ENCODE data around the gene ZBTB20.
"Not testable (repeated sequence)": the region's sequence is repeated elsewhere in the genome, so short reads cannot be mapped to it uniquely, and the experiment has no call there.

ZBTB20 gene

GRCh38 chr3:114716916-114717315, 430.2 kb downstream of the ZBTB20 start:
- DNase-seq (ENCODE audit: low read depth, low spot score), result no peak

GRCh38 chr3:114716126-114716525, 431.0 kb downstream of the ZBTB20 start:
- DNase-seq (ENCODE audit: low read depth, low spot score), result no peak

- DNase-seq (ENCODE audit: low read depth, low spot score), result no peak
Observed at GRCh38 chr3:114714957-114715460, 432.1 kb downstream of the ZBTB20 start.

GRCh38 chr3:114714237-114714636, 432.9 kb downstream of the ZBTB20 start:
- no peak for DNase-seq (ENCODE audit: low read depth, low spot score)

- no peak for DNase-seq (ENCODE audit: low read depth, low spot score)
Observed at GRCh38 chr3:114712728-114713492, 434.2 kb downstream of the ZBTB20 start.

GRCh38 chr3:114711321-114711886, 435.7 kb downstream of the ZBTB20 start:
- DNase-seq (ENCODE audit: low read depth, low spot score), result no peak

GRCh38 chr3:114709102-114709501, 438.0 kb downstream of the ZBTB20 start:
- no peak for DNase-seq (ENCODE audit: low read depth, low spot score)

GRCh38 chr3:114707252-114707860, 439.7 kb downstream of the ZBTB20 start:
- DNase-seq (ENCODE audit: low read depth, low spot score), result no peak

- DNase-seq (ENCODE audit: low read depth, low spot score), result no peak
Observed at GRCh38 chr3:114706591-114707232, 440.4 kb downstream of the ZBTB20 start.

- no peak for DNase-seq (ENCODE audit: low read depth, low spot score)
Observed at GRCh38 chr3:114700637-114701234, 446.4 kb downstream of the ZBTB20 start.

- DNase-seq (ENCODE audit: low read depth, low spot score), result no peak
Observed at GRCh38 chr3:114698146-114699105, 448.7 kb downstream of the ZBTB20 start.

GRCh38 chr3:114697401-114697800, 449.7 kb downstream of the ZBTB20 start:
- DNase-seq (ENCODE audit: low read depth, low spot score), result no peak

- DNase-seq (ENCODE audit: low read depth, low spot score), result no peak
Observed at GRCh38 chr3:114694251-114694650, 452.8 kb downstream of the ZBTB20 start.

GRCh38 chr3:114691871-114692270, 455.2 kb downstream of the ZBTB20 start:
- no peak for DNase-seq (ENCODE audit: low read depth, low spot score)

- DNase-seq (ENCODE audit: low read depth, low spot score), result no peak
Observed at GRCh38 chr3:114690911-114691310, 456.2 kb downstream of the ZBTB20 start.

- no peak for DNase-seq (ENCODE audit: low read depth, low spot score)
Observed at GRCh38 chr3:114687151-114687550, 459.9 kb downstream of the ZBTB20 start.

- no peak for DNase-seq (ENCODE audit: low read depth, low spot score)
Observed at GRCh38 chr3:114686621-114687020, 460.5 kb downstream of the ZBTB20 start.

- DNase-seq (ENCODE audit: low read depth, low spot score), result no peak
Observed at GRCh38 chr3:114685161-114685560, 461.9 kb downstream of the ZBTB20 start.

- DNase-seq (ENCODE audit: low read depth, low spot score), result no peak
Observed at GRCh38 chr3:114680299-114680698, 466.8 kb downstream of the ZBTB20 start.

GRCh38 chr3:114679773-114680172, 467.3 kb downstream of the ZBTB20 start:
- not testable (repeated sequence) for DNase-seq (ENCODE audit: low read depth, low spot score)

GRCh38 chr3:114675104-114675503, 472.0 kb downstream of the ZBTB20 start:
- DNase-seq (ENCODE audit: low read depth, low spot score), result no peak
